ENCODE data around the gene NEUROD2.

The NEUROD2 gene

GRCh38 chr17:39608142-39608981 is 642 bp upstream of the NEUROD2 start:
- no peak for DNase-seq (ENCODE audit: low read depth, low spot score)
- H3K4me3 ChIP-seq (ENCODE audit: low read depth, low read length), result no peak overlapping the region
- TF ChIP-seq, protein P1, sequence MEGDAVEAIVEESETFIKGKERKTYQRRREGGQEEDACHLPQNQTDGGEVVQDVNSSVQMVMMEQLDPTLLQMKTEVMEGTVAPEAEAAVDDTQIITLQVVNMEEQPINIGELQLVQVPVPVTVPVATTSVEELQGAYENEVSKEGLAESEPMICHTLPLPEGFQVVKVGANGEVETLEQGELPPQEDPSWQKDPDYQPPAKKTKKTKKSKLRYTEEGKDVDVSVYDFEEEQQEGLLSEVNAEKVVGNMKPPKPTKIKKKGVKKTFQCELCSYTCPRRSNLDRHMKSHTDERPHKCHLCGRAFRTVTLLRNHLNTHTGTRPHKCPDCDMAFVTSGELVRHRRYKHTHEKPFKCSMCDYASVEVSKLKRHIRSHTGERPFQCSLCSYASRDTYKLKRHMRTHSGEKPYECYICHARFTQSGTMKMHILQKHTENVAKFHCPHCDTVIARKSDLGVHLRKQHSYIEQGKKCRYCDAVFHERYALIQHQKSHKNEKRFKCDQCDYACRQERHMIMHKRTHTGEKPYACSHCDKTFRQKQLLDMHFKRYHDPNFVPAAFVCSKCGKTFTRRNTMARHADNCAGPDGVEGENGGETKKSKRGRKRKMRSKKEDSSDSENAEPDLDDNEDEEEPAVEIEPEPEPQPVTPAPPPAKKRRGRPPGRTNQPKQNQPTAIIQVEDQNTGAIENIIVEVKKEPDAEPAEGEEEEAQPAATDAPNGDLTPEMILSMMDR (IDR thresholded peaks at IDR 0.05; ENCODE audit: low read depth, low read length), result no peak
- in situ Hi-C loops (cut with HindIII; ENCODE audit: low sequenced_read_pairs), result no loop called here

DNA sequence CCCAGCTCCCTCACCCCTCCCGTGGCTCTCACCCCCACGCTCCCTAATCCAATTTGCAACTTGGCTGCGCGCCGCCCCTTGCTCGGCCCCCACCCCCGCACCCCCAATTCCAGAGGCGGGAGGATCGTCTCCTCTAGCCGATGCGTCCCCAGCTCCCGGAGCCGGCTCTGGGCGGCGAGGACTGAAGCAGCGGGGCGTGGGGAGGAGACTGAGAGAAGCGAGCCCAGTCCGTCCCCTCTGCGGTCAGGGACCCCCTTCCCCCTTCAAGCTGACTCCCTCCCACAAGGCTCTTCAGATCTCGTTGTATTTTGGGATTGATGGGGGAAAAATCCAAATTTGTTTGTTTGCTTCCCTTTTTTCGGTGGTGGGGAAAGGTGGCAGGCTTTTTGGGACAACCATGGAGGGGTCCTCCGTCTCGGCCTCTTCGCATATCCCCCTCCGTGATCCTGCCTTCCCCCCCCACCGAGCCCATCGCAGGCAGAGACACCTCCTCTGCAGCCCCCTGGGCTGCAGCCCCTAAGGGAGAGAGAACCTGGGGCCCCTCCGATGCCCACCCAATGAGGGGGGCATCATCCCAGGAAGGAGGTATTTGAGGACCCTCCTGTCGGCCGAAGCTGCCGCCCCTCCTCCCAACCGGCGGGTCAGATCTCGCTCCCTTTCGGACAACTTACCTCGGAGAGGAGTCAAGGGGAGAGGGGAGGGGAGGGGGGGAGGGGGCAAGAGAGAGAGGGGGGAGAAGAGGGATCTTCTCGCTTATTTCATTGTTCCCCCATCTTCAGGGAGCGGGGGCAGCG is 466 bp downstream of the NEUROD2 start:
- in situ Hi-C loops (cut with HindIII; ENCODE audit: low sequenced_read_pairs), result no loop called here
- DNase-seq (ENCODE audit: low read depth, low spot score), result no peak
- TF ChIP-seq, protein P1 (IDR thresholded peaks at IDR 0.05; ENCODE audit: low read depth, low read length), result no peak
- no peak overlapping the region for H3K4me3 ChIP-seq (ENCODE audit: low read depth, low read length)

DNA sequence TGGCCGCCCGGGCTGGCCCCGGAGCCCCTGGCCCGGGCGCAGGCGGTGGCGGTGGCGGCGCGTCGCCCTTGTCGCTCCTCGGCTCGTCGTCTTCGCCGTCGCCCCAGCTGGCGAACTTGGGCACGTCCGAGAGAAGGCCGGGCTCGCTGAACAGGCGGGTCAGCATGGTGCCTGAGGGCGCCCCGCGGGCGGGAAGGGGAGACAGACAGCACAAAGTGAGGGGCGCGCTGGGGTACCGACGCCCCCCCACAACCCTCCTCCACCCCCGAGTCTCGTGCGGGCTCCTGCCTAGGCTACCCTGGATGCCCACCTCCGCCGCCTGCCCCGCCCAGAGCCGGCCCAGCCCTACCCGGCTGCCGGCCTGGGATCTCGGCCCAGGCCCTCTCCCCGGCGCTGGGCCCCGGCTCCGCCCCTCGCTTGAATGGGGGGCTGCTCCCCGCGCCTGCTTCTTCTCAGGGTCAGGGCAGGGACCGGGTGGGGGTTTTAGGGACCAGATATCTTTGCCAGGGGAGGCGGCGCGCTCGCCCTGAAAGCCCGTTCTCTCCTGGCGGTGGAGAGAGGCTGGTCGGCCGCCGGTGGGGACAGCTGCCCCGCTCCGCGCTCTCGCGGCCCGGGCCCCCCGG is 1.2 kb downstream of the NEUROD2 start:
- DNase-seq (ENCODE audit: low read depth, low spot score), result no peak
- TF ChIP-seq, protein P1 (IDR thresholded peaks at IDR 0.05; ENCODE audit: low read depth, low read length), result no peak
- in situ Hi-C loops (cut with HindIII; ENCODE audit: low sequenced_read_pairs), result no loop called here
- H3K4me3 ChIP-seq (ENCODE audit: low read depth, low read length), result no peak overlapping the region

- in situ Hi-C loops (cut with HindIII; ENCODE audit: low sequenced_read_pairs), result no loop called here
- no peak overlapping the region for H3K4me3 ChIP-seq (ENCODE audit: low read depth, low read length)
- TF ChIP-seq, protein P1 (IDR thresholded peaks at IDR 0.05; ENCODE audit: low read depth, low read length), result no peak
These were observed 2.0 kb downstream of the NEUROD2 start for GRCh38 chr17:39605492-39606433.

GRCh38 chr17:39604911-39605491 is 2.7 kb downstream of the NEUROD2 start:
- in situ Hi-C loops (cut with HindIII; ENCODE audit: low sequenced_read_pairs), result no loop called here
- DNase-seq (ENCODE audit: low read depth, low spot score), result no peak
- TF ChIP-seq, protein P1 (IDR thresholded peaks at IDR 0.05; ENCODE audit: low read depth, low read length), result no peak
- no peak overlapping the region for H3K4me3 ChIP-seq (ENCODE audit: low read depth, low read length)

More at GRCh38 chr17:39605492-39606433, 2.0 kb downstream of the NEUROD2 start:
- DNase-seq (ENCODE audit: low read depth, low spot score), result peak; percentile 24
